SJCRH30 (cell line): ENCODE results near the gene CAPNS2. TPM values are rescaled to one million over a fixed set of nuclear protein-coding genes. Genes with fewer than 3 reads are reported as not detected.
"Not testable (repeated sequence)": the region's sequence is repeated elsewhere in the genome, so short reads cannot be mapped to it uniquely, and the experiment has no call there.

Source experiments
- DNase-seq, 2 experiments: peaks; one replicate each; pipeline ENCODE4 v3.0.0-alpha.2; 2015 to 2020
- H3K27ac ChIP-seq: fragments of 250-450 bp; sonication (Bioruptor Pico); 2 replicates; pipeline ENCODE4 v1.5.1; 2020; ENCODE audit warnings: mild to moderate bottlenecking, moderate library complexity
- H3K27me3 ChIP-seq: fragments of 250-450 bp; sonication (Bioruptor Pico); 2 replicates; pipeline ENCODE4 v1.5.1; 2020; ENCODE audit warnings: mild to moderate bottlenecking, moderate library complexity
- H3K36me3 ChIP-seq: fragments of 250-450 bp; sonication (Bioruptor Pico); 2 replicates; pipeline ENCODE4 v1.5.1; 2020; ENCODE audit warnings: mild to moderate bottlenecking, moderate library complexity
- H3K4me1 ChIP-seq: fragments of 250-450 bp; sonication (Bioruptor Pico); 2 replicates; pipeline ENCODE4 v1.5.1; 2020; ENCODE audit warnings: mild to moderate bottlenecking, moderate library complexity
- H3K4me3 ChIP-seq: fragments of 250-450 bp; sonication (Bioruptor Pico); 2 replicates; pipeline ENCODE4 v1.5.1; 2020; ENCODE audit warnings: mild to moderate bottlenecking, moderate library complexity
- H3K9me3 ChIP-seq: fragments of 250-450 bp; sonication (Bioruptor Pico); replicated peaks from 2 replicates; pipeline ENCODE4 v1.5.1; 2020; ENCODE audit warnings: mild to moderate bottlenecking, moderate library complexity
- total RNA-seq: library from RNA; depleted of rRNA; stranded (reverse); fragments of >200 nt; shearing (Covaris generic); gene quantifications from 2 replicates; pipeline ENCODE4 v1.2.3, GENCODE V29; 2014; rRNA removed

The CAPNS2 gene
- total RNA-seq, 1 experiment from 2014 or later = not detected

DNA sequence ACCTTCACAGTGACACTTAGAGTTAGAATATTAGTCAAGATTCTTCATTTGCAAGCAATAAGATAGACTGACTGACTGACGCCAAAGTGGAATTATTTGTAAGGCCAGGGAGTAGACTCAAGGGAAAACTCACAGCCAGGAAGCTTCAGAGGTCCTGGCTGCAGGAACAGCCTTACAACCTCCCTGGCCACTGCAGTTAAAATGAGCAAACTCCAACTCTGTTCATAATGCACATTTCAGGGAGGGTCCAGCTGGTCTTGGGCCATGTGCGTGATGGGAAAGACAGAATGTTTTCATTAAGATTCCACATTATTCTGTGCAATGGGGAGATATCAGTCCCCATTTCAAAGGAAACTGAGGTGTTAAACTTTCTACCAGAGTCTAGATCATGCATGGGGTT, 9.9 kb downstream of the CAPNS2 start:
- Histone ChIP-seq H3K27me3 (no peaks in the 10 kb centered on the region), H3K36me3 (0 out of 2 replicates have a peak, but pooled peaks cover 3% of the 10 kb centered on the region), H3K9me3 (no peaks in the 10 kb centered on the region), H3K27ac (no peak overlapping the region), H3K4me1 (no peaks in the 10 kb centered on the region), H3K4me3 (no peak overlapping the region)
- DNase-seq = no peak

DNA sequence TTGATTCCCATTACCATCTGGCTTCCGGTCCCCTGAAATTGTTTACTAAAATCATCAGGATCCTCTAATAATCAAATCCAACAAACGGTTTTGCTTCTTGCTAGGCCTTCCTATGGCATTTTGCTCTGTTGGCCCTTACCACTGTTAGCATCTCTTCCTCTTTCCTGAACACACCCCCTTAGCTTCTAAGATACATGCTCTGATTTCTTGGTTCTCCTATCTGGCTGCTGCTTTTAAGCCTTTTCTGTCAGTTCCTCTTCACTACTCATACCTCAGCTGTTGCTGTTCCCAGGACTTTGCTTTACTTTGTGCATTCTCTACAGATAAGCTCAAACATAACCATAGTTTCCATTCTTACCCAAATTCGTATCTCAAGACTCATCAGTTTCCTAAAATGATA, 11.4 kb downstream of the CAPNS2 start:
- H3K36me3 ChIP-seq = 0 out of 2 replicates have a peak, but pooled peaks cover 3% of the 10 kb centered on the region
- no peaks in the 10 kb centered on the region for H3K27me3 ChIP-seq
- no peaks in the 10 kb centered on the region for H3K9me3 ChIP-seq
- no peak overlapping the region for H3K4me3 ChIP-seq
- DNase-seq = no peak
- H3K4me1 ChIP-seq = no peaks in the 10 kb centered on the region
- H3K27ac ChIP-seq = no peak overlapping the region

- Histone ChIP-seq H3K4me1 (no peaks in the 10 kb centered on the region), H3K9me3 (no peaks in the 10 kb centered on the region), H3K27me3 (no peaks in the 10 kb centered on the region), H3K36me3 (no peaks in the 10 kb centered on the region), H3K27ac (no peak overlapping the region), H3K4me3 (no peak overlapping the region)
- DNase-seq = no peak
Observed at GRCh38 chr16:55585631-55586030, 19.1 kb downstream of the CAPNS2 start.

DNA sequence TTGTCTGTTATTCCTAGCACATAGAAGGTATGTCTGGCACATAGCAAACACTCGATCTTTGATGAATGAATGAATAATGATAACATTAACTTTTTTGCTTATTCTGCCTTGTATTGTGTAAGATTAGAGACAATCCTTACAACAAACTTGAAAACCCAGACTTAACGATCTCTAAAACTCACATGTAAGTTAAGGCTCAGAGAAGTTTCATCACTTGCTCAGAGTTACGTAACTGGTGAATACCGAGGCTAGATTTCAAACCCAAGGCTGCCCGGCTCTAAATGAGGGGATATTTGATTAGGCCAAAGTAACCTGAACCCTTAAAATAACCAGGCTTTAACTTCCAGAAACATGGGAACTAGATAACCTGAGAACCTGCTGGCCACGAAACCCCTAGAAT, 22.3 kb downstream of the CAPNS2 start:
- no peaks in the 10 kb centered on the region for H3K36me3 ChIP-seq
- no peak overlapping the region for H3K4me3 ChIP-seq
- H3K4me1 ChIP-seq = no peaks in the 10 kb centered on the region
- no peaks in the 10 kb centered on the region for H3K9me3 ChIP-seq
- no peak overlapping the region for H3K27ac ChIP-seq
- no peaks in the 10 kb centered on the region; the same call in 1 of the 2 replicates for H3K27me3 ChIP-seq
- no peak for DNase-seq

DNA sequence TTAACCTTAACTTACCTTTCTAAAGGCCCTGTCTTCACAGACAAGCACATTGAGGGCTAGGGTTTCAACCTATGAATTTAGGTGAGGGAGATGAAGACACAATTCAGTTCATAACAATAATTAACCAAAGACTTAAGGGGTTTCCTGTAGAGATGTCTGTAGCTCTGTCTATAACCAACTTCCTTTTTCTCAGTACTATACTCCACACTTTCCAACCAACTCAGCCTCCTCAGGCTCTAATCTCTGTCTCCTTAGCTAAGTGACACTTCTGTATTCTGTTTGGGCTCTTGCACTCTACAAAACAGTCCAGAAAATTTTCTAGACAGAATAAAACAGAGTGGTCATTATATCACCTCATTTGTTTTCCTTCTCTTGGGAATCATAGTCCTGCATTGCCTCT, 25.8 kb downstream of the CAPNS2 start:
- Histone ChIP-seq H3K27ac (no peak overlapping the region), H3K4me1 (no peaks in the 10 kb centered on the region), H3K36me3 (no peaks in the 10 kb centered on the region), H3K4me3 (no peak overlapping the region), H3K9me3 (no peaks in the 10 kb centered on the region), H3K27me3 (peaks cover 2% of the 10 kb centered on the region; the same call in 1 of the 2 replicates)
- DNase-seq = no peak

DNA sequence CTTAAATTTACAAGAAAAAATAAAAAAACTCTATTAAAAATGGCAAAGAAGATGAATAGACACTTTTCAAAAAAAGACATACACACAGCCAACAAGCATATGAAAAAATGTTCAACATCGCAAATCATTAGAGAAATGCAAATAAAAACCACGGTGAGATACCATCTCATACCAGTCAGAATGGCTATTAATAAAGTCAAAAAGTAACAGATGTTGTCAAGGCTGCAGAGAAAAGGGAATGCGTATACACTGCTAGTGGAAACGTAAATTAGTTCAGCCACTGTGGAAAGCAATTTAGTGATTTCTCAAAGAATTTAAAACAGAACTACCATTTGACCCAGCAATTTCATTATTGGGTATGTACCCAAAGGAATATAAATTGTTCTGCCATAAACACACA, 31.4 kb downstream of the CAPNS2 start:
- no peaks in the 10 kb centered on the region for H3K9me3 ChIP-seq
- no peak for DNase-seq
- H3K36me3 ChIP-seq = no peaks in the 10 kb centered on the region
- H3K4me3 ChIP-seq = no peak overlapping the region
- no peak overlapping the region for H3K27ac ChIP-seq
- no peaks in the 10 kb centered on the region for H3K4me1 ChIP-seq
- H3K27me3 ChIP-seq = peaks cover 2% of the 10 kb centered on the region; the same call in 1 of the 2 replicates

DNA sequence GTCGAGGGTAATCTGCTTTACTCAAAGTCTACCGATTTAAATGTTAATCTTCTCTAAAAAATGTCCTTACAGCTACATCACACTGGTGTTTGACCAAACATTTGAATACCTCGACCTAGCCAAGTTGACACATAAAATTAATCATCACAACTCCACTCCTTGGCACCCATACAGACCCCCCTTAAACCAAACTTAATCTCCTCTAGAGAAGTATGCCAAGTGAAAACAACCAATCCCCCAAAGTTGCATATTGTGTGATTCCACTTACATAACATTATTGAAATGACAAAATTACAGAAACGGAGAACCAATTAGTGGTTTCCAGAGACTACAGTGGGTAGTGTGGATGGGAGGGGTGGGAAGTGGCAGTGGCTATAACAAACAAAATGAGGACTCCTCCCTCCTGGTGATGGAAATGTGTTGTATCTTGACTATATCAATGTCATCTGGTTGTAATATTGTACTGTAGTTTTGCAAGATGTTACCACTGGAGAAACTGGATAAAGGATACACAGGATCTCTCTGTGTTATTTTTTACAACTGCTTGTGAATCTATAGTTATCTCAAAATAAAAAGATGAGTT, 39.4 kb downstream of the CAPNS2 start:
- H3K36me3 ChIP-seq = no peaks in the 10 kb centered on the region
- 0 out of 2 replicates have a peak, but pooled peaks cover 6% of the 10 kb centered on the region for H3K9me3 ChIP-seq
- H3K27me3 ChIP-seq = no peaks in the 10 kb centered on the region
- H3K27ac ChIP-seq = no peak overlapping the region
- H3K4me3 ChIP-seq = no peak overlapping the region
- no peak for DNase-seq
- H3K4me1 ChIP-seq = no peaks in the 10 kb centered on the region

DNA sequence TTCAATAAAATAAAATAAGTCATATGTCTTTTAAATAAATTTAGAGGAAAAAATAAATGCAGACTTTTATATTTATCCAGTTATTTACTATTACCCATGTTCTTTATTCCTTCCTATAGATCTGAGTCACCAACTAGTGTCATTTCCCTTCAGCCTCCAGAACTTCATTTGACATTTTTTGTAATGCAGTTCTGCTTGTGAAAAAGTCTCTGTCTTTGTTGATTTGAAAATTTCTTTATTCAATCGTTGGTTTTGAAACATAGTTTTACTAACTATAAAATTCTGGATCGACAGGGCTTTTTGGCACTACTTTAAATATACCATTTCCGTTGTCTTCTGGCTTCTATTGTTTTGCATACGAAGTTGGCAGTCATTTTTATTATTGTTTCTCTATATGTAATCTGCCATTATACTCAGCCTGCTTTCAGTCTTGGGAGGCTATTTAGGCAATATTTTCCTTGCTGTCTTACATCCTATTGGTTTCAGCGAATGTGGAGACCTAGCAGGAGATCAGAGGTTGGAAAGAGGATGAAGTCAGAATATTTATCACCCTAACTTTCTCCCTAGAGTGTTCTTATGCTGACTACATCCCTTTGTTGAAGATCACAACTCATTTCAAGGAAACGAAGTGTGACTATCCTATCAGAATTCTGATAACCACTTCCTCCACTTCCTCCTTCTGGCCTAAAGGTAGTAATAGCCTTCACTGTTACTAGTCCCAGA, 47.3 kb downstream of the CAPNS2 start:
- no peaks in the 10 kb centered on the region for H3K36me3 ChIP-seq
- no peak overlapping the region for H3K4me3 ChIP-seq
- H3K27ac ChIP-seq = no peak overlapping the region
- no peaks in the 10 kb centered on the region for H3K4me1 ChIP-seq
- 0 out of 2 replicates have a peak, but pooled peaks cover 2% of the 10 kb centered on the region for H3K27me3 ChIP-seq
- no peak for DNase-seq
- no peaks in the 10 kb centered on the region for H3K9me3 ChIP-seq

DNA sequence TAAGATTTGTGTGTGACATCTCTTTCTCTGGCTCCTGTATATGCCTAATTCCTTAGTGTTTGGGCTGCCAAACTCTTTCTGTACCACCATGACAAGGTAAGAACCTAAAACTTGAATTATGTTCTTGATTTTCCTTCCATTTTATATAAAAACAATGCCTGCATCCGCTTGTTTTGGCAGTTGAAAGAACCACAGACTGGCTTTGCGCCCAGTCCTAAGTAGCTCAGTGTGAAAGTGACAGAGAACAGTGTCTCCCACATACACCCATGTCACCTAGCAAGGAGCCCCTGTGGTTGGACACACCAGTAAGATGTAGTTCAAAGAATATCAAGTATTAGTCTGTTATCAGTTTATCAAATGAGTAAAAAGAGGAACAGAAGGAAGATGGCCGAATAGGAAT, 48.6 kb downstream of the CAPNS2 start:
- Histone ChIP-seq H3K27ac (no peak overlapping the region), H3K36me3 (no peaks in the 10 kb centered on the region), H3K4me1 (no peaks in the 10 kb centered on the region), H3K27me3 (0 out of 2 replicates have a peak, but pooled peaks cover 2% of the 10 kb centered on the region), H3K4me3 (no peak overlapping the region), H3K9me3 (0 out of 2 replicates have a peak, but pooled peaks cover 3% of the 10 kb centered on the region)
- DNase-seq = no peak

- not testable (repeated sequence) for DNase-seq, H3K9me3 ChIP-seq, H3K4me3 ChIP-seq, H3K4me1 ChIP-seq, H3K27ac ChIP-seq, H3K27me3 ChIP-seq, H3K36me3 ChIP-seq
Observed at GRCh38 chr16:55615670-55616069, 49.2 kb downstream of the CAPNS2 start.

Other genes with a start within 250 kb of the CAPNS2 start
- 18.1 and 18.6 TPM in 2 replicates for gene IRX6, start 242.5 kb upstream of the CAPNS2 start, total RNA-seq
- gene MMP2, start 87.5 kb upstream of the CAPNS2 start, total RNA-seq = 142 and 145 TPM in 2 replicates
- 16.1 and 16.8 TPM in 2 replicates for gene LPCAT2, start 57.6 kb upstream of the CAPNS2 start, total RNA-seq
- gene SLC6A2, start 89.3 kb downstream of the CAPNS2 start, total RNA-seq = not detected in 2 replicates